ENCODE measurements around the gene TM4SF20.
"Not testable (repeated sequence)": the region's sequence is repeated elsewhere in the genome, so short reads cannot be mapped to it uniquely, and the experiment has no call there.

TM4SF20 gene

DNA sequence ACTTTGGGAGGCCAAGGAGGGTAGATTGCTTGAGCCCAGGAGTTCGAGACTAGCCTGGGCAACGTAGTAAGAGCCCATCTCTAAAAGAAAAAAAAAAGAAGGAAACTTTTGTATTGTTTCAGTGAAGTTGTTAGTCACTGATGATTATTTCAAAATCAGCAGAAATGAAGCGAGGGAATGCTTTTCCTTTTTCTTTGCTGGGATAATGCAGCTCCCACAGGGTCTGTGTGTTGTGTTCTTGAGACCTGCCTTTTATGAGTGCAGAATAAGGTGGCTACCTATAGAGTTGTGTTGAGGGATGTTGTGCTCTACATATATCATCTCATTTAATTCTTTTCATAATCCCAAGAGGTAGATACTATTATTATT lies 11.7 kb downstream of the TM4SF20 start:
- H3K36me3 ChIP-seq (ENCODE audit: control insufficient read depth in 1 of 2, insufficient read depth in 2 of 2, low read length in 2 of 2): peaks cover 4 to 9% of the 10 kb centered on the region in 2 donors
- no peak overlapping the region for H3K9ac ChIP-seq (ENCODE audit: low read depth in 1 of 2, low read length in 2 of 2)
- H3K4me3 ChIP-seq (ENCODE audit: low read depth in 1 of 2, low read length in 2 of 2): no peak overlapping the region
- H3K9me3 ChIP-seq (ENCODE audit: control insufficient read depth in 1 of 2, low read length in 2 of 2): no peaks in the 10 kb centered on the region
- H3K27ac ChIP-seq (ENCODE audit: low read depth, low read length): no peak overlapping the region
- H3K27me3 ChIP-seq (ENCODE audit: control insufficient read depth in 1 of 2, insufficient read depth in 2 of 2, low read length in 2 of 2): no peaks in the 10 kb centered on the region
- peaks cover 0 to 5% of the 10 kb centered on the region in 2 donors for H3K4me1 ChIP-seq (ENCODE audit: control insufficient read depth in 1 of 2, insufficient read depth in 2 of 2, low read length in 2 of 2)

DNA sequence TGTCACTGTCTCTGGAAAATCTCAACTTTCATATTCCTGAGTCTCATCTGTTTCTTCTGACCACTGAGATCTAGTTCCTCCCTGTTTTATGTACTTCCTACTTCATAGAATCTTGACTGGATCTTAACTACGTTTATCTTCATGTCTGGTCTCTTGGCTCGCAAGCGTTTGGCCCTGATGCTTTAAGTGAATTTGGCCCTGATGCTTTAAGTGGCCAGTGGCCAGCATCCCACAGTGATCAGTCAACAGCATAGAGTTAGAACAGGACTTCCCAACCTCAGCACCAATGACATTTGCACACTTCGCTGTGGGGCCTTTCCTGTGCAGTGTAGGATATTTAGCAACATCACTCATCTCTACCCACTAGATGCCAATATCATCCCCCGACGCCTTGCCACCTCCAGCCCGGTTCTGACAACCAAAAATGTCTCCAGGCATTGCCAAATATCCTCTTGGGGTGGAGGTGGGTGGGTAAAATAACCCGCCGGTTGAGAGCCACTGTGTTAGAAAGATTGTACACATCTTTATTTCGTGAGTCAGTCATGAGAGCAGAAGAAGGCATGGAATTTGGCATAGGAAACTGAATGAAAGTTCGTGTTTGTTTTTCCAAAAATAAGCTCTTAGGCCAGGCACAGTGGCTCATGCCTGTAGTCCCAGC lies 12.2 kb downstream of the TM4SF20 start:
- Histone ChIP-seq H3K27ac (ENCODE audit: low read depth, low read length) (no peak overlapping the region), H3K4me3 (ENCODE audit: low read depth in 1 of 2, low read length in 2 of 2) (no peak overlapping the region), H3K27me3 (ENCODE audit: control insufficient read depth in 1 of 2, insufficient read depth in 2 of 2, low read length in 2 of 2) (no peaks in the 10 kb centered on the region), H3K4me1 (ENCODE audit: control insufficient read depth in 1 of 2, insufficient read depth in 2 of 2, low read length in 2 of 2) (peaks cover 0 to 5% of the 10 kb centered on the region in 2 donors), H3K36me3 (ENCODE audit: control insufficient read depth in 1 of 2, insufficient read depth in 2 of 2, low read length in 2 of 2) (peaks cover 4 to 9% of the 10 kb centered on the region in 2 donors), H3K9ac (ENCODE audit: low read depth in 1 of 2, low read length in 2 of 2) (no peak overlapping the region), H3K9me3 (ENCODE audit: control insufficient read depth in 1 of 2, low read length in 2 of 2) (no peaks in the 10 kb centered on the region)

DNA sequence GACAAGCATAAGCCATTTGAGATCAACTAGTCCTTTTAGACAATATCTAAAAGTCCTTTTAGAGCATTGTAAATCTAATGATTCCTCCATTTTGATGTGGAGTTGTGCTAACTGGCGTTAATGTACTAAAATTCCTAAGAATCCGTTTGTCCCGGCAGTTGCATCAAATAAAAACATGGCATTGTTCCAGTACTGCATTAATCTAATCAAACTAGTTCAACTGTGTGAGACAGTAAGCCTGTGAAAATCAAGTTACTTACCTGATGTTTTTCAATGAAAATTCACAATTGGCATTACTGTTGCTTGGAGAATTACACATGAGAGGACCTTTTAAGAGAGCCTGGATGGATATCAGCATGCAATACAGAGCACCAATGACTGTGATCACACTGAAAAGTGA lies 13.3 kb downstream of the TM4SF20 start:
- Histone ChIP-seq H3K9ac (ENCODE audit: low read depth in 1 of 2, low read length in 2 of 2) (no peak overlapping the region), H3K4me3 (ENCODE audit: low read depth in 1 of 2, low read length in 2 of 2) (no peak overlapping the region), H3K27me3 (ENCODE audit: control insufficient read depth in 1 of 2, insufficient read depth in 2 of 2, low read length in 2 of 2) (no peaks in the 10 kb centered on the region), H3K9me3 (ENCODE audit: control insufficient read depth in 1 of 2, low read length in 2 of 2) (no peaks in the 10 kb centered on the region), H3K27ac (ENCODE audit: low read depth, low read length) (no peak overlapping the region), H3K36me3 (ENCODE audit: control insufficient read depth in 1 of 2, insufficient read depth in 2 of 2, low read length in 2 of 2) (peaks cover 13 to 14% of the 10 kb centered on the region in 2 donors), H3K4me1 (ENCODE audit: control insufficient read depth in 1 of 2, insufficient read depth in 2 of 2, low read length in 2 of 2) (peaks cover 0 to 5% of the 10 kb centered on the region in 2 donors)

DNA sequence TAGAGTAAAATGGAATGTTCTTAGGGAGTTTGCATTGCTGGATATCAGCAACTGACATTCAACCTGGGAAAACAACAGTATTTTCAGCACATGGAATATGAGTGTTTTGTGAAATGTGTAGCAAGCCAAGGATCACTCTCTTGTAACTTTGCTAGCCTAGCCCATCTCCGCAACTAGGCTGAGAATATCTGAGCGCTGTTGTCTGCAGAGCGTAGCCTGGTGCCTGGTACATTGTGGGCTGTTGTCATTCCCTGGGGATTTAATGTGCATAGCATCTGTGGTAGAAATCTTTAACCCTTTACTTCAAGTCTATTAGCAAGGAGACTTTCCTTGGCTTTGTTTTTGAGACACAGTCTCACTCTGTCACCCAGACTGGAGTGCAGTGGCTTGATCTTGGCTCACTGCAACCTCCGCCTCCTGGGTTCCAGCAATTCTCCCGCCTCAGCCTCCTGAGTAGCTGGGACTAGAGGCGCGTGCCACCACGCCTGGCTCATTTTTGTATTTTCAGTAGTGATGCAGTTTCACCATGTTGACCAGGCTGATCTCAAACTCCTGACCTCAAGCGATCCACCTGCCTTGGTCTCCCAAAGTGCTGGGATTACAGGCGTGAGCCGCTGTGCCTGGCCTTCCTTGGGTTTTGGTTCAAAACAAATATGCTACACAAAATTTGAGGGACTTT lies 14.4 kb downstream of the TM4SF20 start:
- H3K27me3 ChIP-seq (ENCODE audit: control insufficient read depth in 1 of 2, insufficient read depth in 2 of 2, low read length in 2 of 2); H3K4me3 ChIP-seq (ENCODE audit: low read depth in 1 of 2, low read length in 2 of 2); H3K4me1 ChIP-seq (ENCODE audit: control insufficient read depth in 1 of 2, insufficient read depth in 2 of 2, low read length in 2 of 2); H3K9ac ChIP-seq (ENCODE audit: low read depth in 1 of 2, low read length in 2 of 2); H3K9me3 ChIP-seq (ENCODE audit: control insufficient read depth in 1 of 2, low read length in 2 of 2); H3K27ac ChIP-seq (ENCODE audit: low read depth, low read length): not testable (repeated sequence)
- peaks cover 16 to 19% of the 10 kb centered on the region in 2 donors for H3K36me3 ChIP-seq (ENCODE audit: control insufficient read depth in 1 of 2, insufficient read depth in 2 of 2, low read length in 2 of 2)

DNA sequence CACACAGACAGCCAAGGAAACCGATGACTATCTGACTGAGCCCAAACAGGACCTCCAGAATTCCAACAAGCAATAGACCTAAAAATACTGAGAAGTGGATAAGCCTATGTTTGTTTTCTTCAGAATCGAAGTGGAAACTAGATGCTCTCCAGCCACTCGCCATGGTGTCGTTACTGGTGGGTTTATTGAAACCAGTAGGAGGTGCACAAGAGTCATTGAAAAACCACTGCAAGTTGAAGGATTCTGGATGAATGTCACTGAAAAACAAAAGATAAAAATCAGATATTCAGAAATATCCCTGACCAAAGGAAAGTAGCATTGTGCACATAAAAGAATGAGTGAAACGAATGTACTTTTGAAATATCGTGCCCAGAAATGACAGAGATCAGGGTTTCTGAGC lies 15.3 kb downstream of the TM4SF20 start:
- H3K9me3 ChIP-seq (ENCODE audit: control insufficient read depth in 1 of 2, low read length in 2 of 2): no peaks in the 10 kb centered on the region
- no peak overlapping the region for H3K27ac ChIP-seq (ENCODE audit: low read depth, low read length)
- no peak overlapping the region for H3K4me3 ChIP-seq (ENCODE audit: low read depth in 1 of 2, low read length in 2 of 2)
- H3K9ac ChIP-seq (ENCODE audit: low read depth in 1 of 2, low read length in 2 of 2): no peak overlapping the region
- peaks cover 21 to 28% of the 10 kb centered on the region in 2 donors for H3K36me3 ChIP-seq (ENCODE audit: control insufficient read depth in 1 of 2, insufficient read depth in 2 of 2, low read length in 2 of 2)
- no peaks in the 10 kb centered on the region for H3K27me3 ChIP-seq (ENCODE audit: control insufficient read depth in 1 of 2, insufficient read depth in 2 of 2, low read length in 2 of 2)
- H3K4me1 ChIP-seq (ENCODE audit: control insufficient read depth in 1 of 2, insufficient read depth in 2 of 2, low read length in 2 of 2): peaks cover 0 to 5% of the 10 kb centered on the region in 2 donors

DNA sequence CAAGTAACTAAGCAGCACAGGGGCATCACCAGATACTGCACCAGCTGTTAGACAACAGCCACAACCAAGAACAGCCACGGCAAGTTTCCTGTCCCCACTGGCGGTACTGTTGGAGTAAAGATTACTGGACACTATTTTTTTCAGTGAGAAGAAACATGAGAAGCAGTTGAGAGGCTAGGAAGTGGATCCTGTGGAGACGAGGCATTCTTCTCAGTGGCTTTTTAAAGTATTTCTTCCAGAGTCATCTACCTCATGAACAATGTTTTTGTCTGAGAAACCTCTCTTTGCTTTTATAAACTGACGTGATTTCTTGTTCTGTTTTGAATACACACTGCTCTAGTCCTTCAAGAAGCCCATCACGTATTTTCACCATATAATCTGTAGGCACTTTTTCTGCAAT lies 18.8 kb downstream of the TM4SF20 start:
- Histone ChIP-seq H3K27me3 (ENCODE audit: control insufficient read depth in 1 of 2, insufficient read depth in 2 of 2, low read length in 2 of 2) (no peaks in the 10 kb centered on the region), H3K9ac (ENCODE audit: low read depth in 1 of 2, low read length in 2 of 2) (no peak overlapping the region), H3K9me3 (ENCODE audit: control insufficient read depth in 1 of 2, low read length in 2 of 2) (no peaks in the 10 kb centered on the region), H3K36me3 (ENCODE audit: control insufficient read depth in 1 of 2, insufficient read depth in 2 of 2, low read length in 2 of 2) (peaks cover 34 to 54% of the 10 kb centered on the region in 2 donors), H3K4me3 (ENCODE audit: low read depth in 1 of 2, low read length in 2 of 2) (no peak overlapping the region), H3K27ac (ENCODE audit: low read depth, low read length) (no peak overlapping the region), H3K4me1 (ENCODE audit: control insufficient read depth in 1 of 2, insufficient read depth in 2 of 2, low read length in 2 of 2) (no peaks in the 10 kb centered on the region)

DNA sequence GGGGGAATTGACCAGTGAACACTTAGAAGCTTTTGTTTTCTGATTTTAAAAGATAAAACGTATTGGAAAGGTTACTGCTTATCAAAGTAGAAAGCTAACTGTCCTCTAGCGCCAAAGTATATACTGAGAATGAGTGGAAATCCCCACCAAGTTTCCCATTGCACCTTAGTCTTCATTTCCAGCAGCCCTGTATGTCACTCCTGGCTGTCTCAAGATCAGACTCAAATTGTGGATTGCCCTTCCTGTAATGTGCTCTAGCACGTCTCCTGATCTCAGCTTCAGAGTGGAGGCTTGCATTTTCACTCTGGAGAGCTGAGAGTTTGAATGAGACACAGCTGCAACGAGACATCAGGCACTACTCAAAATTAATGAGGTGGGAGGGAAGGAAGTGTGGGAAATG lies 27.5 kb downstream of the TM4SF20 start:
- no peaks in the 10 kb centered on the region for H3K4me1 ChIP-seq (ENCODE audit: control insufficient read depth in 1 of 2, insufficient read depth in 2 of 2, low read length in 2 of 2)
- H3K27ac ChIP-seq (ENCODE audit: low read depth, low read length): no peak overlapping the region
- peaks cover 21 to 37% of the 10 kb centered on the region in 2 donors for H3K36me3 ChIP-seq (ENCODE audit: control insufficient read depth in 1 of 2, insufficient read depth in 2 of 2, low read length in 2 of 2)
- no peak overlapping the region for H3K9ac ChIP-seq (ENCODE audit: low read depth in 1 of 2, low read length in 2 of 2)
- no peaks in the 10 kb centered on the region for H3K27me3 ChIP-seq (ENCODE audit: control insufficient read depth in 1 of 2, insufficient read depth in 2 of 2, low read length in 2 of 2)
- no peak overlapping the region for H3K4me3 ChIP-seq (ENCODE audit: low read depth in 1 of 2, low read length in 2 of 2)
- no peaks in the 10 kb centered on the region for H3K9me3 ChIP-seq (ENCODE audit: control insufficient read depth in 1 of 2, low read length in 2 of 2)

DNA sequence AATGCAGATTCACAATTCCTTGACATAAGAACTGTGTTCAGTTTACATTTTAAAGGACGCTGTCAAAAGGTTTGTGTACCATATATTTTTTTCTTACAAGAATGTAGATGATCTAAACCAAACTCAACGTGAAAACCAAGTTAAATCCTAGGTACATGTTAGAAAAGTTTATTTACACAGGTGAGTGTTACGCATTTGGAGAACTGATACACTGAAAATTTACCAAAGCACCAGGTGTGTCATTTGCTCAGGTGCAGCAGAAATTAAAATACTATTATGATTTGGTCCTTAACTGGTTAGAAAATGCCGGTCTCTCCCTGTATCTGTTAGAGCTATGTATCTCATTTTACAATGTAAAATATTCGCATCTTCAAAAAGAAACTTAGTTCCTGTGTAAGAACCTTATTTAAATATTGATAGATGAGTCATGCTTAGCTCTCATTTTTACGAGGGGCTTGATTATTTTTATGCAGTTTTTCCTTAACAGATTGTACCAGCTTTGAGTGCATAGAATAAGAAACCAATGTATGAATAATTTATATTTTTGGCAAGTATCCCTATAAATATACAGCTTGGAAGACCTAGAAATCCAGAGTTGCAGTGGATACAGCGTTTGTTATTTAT lies 29.0 kb downstream of the TM4SF20 start:
- Histone ChIP-seq H3K4me1 (ENCODE audit: control insufficient read depth in 1 of 2, insufficient read depth in 2 of 2, low read length in 2 of 2) (no peaks in the 10 kb centered on the region), H3K27me3 (ENCODE audit: control insufficient read depth in 1 of 2, insufficient read depth in 2 of 2, low read length in 2 of 2) (no peaks in the 10 kb centered on the region), H3K9me3 (ENCODE audit: control insufficient read depth in 1 of 2, low read length in 2 of 2) (no peaks in the 10 kb centered on the region), H3K27ac (ENCODE audit: low read depth, low read length) (no peak overlapping the region), H3K9ac (ENCODE audit: low read depth in 1 of 2, low read length in 2 of 2) (no peak overlapping the region), H3K36me3 (ENCODE audit: control insufficient read depth in 1 of 2, insufficient read depth in 2 of 2, low read length in 2 of 2) (peaks cover 11 to 27% of the 10 kb centered on the region in 2 donors), H3K4me3 (ENCODE audit: low read depth in 1 of 2, low read length in 2 of 2) (no peak overlapping the region)

DNA sequence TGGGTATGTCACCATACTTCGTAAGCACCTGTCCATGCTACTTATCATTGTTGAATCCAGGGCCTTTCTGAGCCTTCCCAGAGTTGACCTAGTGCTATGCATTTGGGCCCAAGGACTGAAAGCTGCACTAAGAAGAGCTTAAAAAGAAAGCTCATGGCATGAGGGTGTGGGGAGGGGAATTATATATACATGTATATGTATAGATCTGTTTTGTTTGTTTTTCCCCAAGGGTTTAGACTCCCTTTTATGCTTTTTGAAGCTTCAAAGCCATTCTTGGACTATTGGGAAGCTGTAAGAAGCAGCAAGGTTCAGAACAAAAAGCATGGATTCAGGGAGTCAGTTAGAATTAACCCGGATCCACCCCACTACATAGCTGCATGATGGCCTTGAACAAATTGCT lies 30.8 kb downstream of the TM4SF20 start:
- Histone ChIP-seq H3K9ac (ENCODE audit: low read depth in 1 of 2, low read length in 2 of 2) (no peak overlapping the region), H3K36me3 (ENCODE audit: control insufficient read depth in 1 of 2, insufficient read depth in 2 of 2, low read length in 2 of 2) (peaks cover 11 to 27% of the 10 kb centered on the region in 2 donors), H3K27me3 (ENCODE audit: control insufficient read depth in 1 of 2, insufficient read depth in 2 of 2, low read length in 2 of 2) (no peaks in the 10 kb centered on the region), H3K27ac (ENCODE audit: low read depth, low read length) (no peak overlapping the region), H3K9me3 (ENCODE audit: control insufficient read depth in 1 of 2, low read length in 2 of 2) (no peaks in the 10 kb centered on the region), H3K4me3 (ENCODE audit: low read depth in 1 of 2, low read length in 2 of 2) (no peak overlapping the region), H3K4me1 (ENCODE audit: control insufficient read depth in 1 of 2, insufficient read depth in 2 of 2, low read length in 2 of 2) (no peaks in the 10 kb centered on the region)

DNA sequence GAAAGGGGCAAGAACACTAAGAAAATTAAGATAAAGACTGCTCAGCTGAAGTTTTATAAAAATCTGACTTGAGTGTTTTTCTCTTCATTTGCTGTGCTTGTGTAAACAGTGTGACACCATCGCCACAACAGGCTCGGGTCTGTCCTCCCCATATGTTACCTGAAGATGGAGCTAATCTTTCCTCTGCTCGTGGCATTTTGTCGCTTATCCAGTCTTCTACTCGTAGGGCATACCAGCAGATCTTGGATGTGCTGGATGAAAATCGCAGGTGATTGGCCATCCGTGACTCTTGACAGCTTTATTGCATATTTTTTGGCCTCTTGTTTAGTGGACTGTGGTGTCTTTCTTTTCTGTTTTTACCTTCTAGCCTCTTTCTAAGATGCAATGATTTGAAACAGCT lies 32.0 kb downstream of the TM4SF20 start:
- Histone ChIP-seq H3K4me3 (ENCODE audit: low read depth in 1 of 2, low read length in 2 of 2) (no peak overlapping the region), H3K9ac (ENCODE audit: low read depth in 1 of 2, low read length in 2 of 2) (no peak overlapping the region), H3K9me3 (ENCODE audit: control insufficient read depth in 1 of 2, low read length in 2 of 2) (no peaks in the 10 kb centered on the region), H3K27ac (ENCODE audit: low read depth, low read length) (no peak overlapping the region), H3K4me1 (ENCODE audit: control insufficient read depth in 1 of 2, insufficient read depth in 2 of 2, low read length in 2 of 2) (no peaks in the 10 kb centered on the region), H3K36me3 (ENCODE audit: control insufficient read depth in 1 of 2, insufficient read depth in 2 of 2, low read length in 2 of 2) (peaks cover 14 to 33% of the 10 kb centered on the region in 2 donors), H3K27me3 (ENCODE audit: control insufficient read depth in 1 of 2, insufficient read depth in 2 of 2, low read length in 2 of 2) (no peaks in the 10 kb centered on the region)

All from duodenal mucosa (tissue), 2 donors.